Hepatocyte (in vitro differentiated cells): ENCODE data around the gene ZIC5. TPM values are rescaled to one million over a fixed set of nuclear protein-coding genes. Genes with fewer than 3 reads are reported as not detected.

Experiments
- DNase-seq: peaks from one replicate; pipeline ENCODE4 v3.0.0-alpha.2; 2016; ENCODE audit warnings: low spot score
- H2AFZ ChIP-seq: fragments of 200-600 bp; sonication (generic); 2 replicates; pipeline ENCODE4 v1.6.0; 2016; ENCODE audit warnings: antibody characterized with exemption, mild to moderate bottlenecking
- H3K27ac ChIP-seq: fragments of 200-600 bp; sonication (generic); 2 replicates; pipeline ENCODE4 v1.5.1; 2016; ENCODE audit warnings: mild to moderate bottlenecking
- H3K27me3 ChIP-seq: fragments of 200-600 bp; sonication (generic); 2 replicates; pipeline ENCODE4 v1.6.1; 2016
- H3K36me3 ChIP-seq: fragments of 200-600 bp; sonication (generic); replicated peaks from 2 replicates; pipeline ENCODE4 v1.5.1; 2016; ENCODE audit warnings: low read depth; ENCODE audit not compliant: insufficient read depth
- H3K4me1 ChIP-seq: fragments of 200-600 bp; sonication (generic); 2 replicates; pipeline ENCODE4 v1.5.1; 2016; ENCODE audit warnings: mild to moderate bottlenecking, moderate library complexity; ENCODE audit not compliant: insufficient read depth
- H3K4me2 ChIP-seq: fragments of 200-600 bp; sonication (generic); 2 replicates; pipeline ENCODE4 v1.6.0; 2016
- H3K4me3 ChIP-seq: fragments of 200-600 bp; sonication (generic); 2 replicates; pipeline ENCODE4 v1.5.1; 2016; ENCODE audit warnings: mild to moderate bottlenecking
- H3K79me2 ChIP-seq: fragments of 200-600 bp; sonication (generic); 2 replicates; pipeline ENCODE4 v1.6.0; 2017; ENCODE audit warnings: mild to moderate bottlenecking
- H3K9me2 ChIP-seq: fragments of 200-600 bp; sonication (generic); replicated peaks from 2 replicates; pipeline ENCODE4 v1.6.0; 2017; ENCODE audit warnings: mild to moderate bottlenecking; ENCODE audit not compliant: insufficient read depth
- H3K9me3 ChIP-seq: fragments of 200-600 bp; sonication (generic); 2 replicates; pipeline ENCODE4 v1.5.1; 2016; ENCODE audit warnings: low read depth, mild to moderate bottlenecking
- H4K20me1 ChIP-seq: fragments of 200-600 bp; sonication (generic); 2 replicates; pipeline ENCODE4 v1.6.0; 2016; ENCODE audit warnings: mild to moderate bottlenecking; ENCODE audit not compliant: insufficient read depth, poor library complexity, severe bottlenecking
- EZH2 ChIP-seq: fragments of 200-600 bp; sonication (generic); IDR thresholded peaks from 2 replicates; pipeline ENCODE4 v1.6.1; 2016; ENCODE audit warnings: antibody characterized with exemption, mild to moderate bottlenecking, borderline replicate concordance
- EZH2phosphoT487 ChIP-seq: fragments of 200-600 bp; sonication (generic); IDR thresholded peaks from one replicate; pipeline ENCODE4 v1.6.1; 2018; ENCODE audit warnings: antibody characterized with exemption, mild to moderate bottlenecking, low read depth, moderate library complexity; ENCODE audit not compliant: unreplicated experiment, severe bottlenecking
- WGBS: methylation state at CpG from one replicate; pipeline ENCODE4 v1.1.6; 2016; ENCODE audit warnings: low lambda C conversion rate; ENCODE audit errors: missing lambda C conversion rate; 5-methylcytosine and 5-hydroxymethylcytosine counted together
- polyA plus RNA-seq: library from polyadenylated mRNA; unstranded; fragments of >200 nt; fragmentation: Nextera tagmentation; extraction: Ambion mirVana; gene quantifications from 2 replicates; pipeline ENCODE4 v1.2.1, GENCODE V29; 2016
- total RNA-seq: library from RNA; depleted of rRNA; stranded (reverse); fragments of >200 nt; gene quantifications from 2 replicates; pipeline ENCODE4 v1.2.3, GENCODE V29; 2014
- TF ChIP-seq, protein P1 (sequence below): fragments of 200-600 bp; sonication (generic); IDR thresholded peaks from 2 replicates; pipeline ENCODE4 v1.5.1; 2016; ENCODE audit warnings: antibody characterized with exemption, mild to moderate bottlenecking; ENCODE audit not compliant: poor library complexity

The ZIC5 gene
- total and polyA plus RNA-seq, 2 experiments from 2014 or later = 0.13 TPM; not detected in 1

DNA sequence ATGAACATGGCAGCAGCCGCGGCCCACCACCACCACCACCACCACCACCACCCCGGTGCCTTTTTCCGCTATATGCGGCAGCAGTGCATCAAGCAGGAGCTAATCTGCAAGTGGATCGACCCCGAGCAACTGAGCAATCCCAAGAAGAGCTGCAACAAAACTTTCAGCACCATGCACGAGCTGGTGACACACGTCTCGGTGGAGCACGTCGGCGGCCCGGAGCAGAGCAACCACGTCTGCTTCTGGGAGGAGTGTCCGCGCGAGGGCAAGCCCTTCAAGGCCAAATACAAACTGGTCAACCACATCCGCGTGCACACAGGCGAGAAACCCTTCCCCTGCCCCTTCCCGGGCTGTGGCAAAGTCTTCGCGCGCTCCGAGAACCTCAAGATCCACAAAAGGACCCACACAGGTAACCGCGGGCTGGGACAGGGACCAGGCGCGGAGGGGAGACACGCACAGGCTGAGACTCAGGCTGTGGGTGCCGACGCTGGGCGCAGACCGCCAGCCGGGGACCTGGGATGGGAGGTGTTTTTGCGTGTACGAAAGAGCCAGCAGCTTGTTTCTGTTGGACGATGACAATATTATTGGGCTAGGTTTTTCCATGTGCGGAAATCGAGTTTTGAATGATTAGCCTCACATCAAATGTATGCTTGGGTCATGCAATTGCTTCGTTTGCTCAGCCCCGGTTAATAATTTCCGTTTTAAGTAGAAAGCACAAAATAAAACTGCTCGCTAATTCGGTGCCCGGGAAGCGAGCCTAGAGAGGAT is 11.3 kb upstream of the ZIC5 start:
- DNase-seq = no peak
- Histone ChIP-seq H3K79me2 (no peaks in the 10 kb centered on the region), H3K27me3 (peaks cover 88% of the 10 kb centered on the region), H3K9me3 (no peaks in the 10 kb centered on the region), H3K9me2 (no peaks in the 10 kb centered on the region), H3K4me3 (no peak overlapping the region), H3K4me2 (peak overlapping the region; percentile 96), H4K20me1 (no peaks in the 10 kb centered on the region), H3K36me3 (no peaks in the 10 kb centered on the region), H3K27ac (no peak overlapping the region), H2AFZ (peak overlapping the region; percentile 35), H3K4me1 (peaks cover 15% of the 10 kb centered on the region)
- WGBS = 3% methylated on average over 48 of the region's 48 CpGs
- TF ChIP-seq EZH2phosphoT487 (peak; percentile 32), EZH2 (no peak)

DNA sequence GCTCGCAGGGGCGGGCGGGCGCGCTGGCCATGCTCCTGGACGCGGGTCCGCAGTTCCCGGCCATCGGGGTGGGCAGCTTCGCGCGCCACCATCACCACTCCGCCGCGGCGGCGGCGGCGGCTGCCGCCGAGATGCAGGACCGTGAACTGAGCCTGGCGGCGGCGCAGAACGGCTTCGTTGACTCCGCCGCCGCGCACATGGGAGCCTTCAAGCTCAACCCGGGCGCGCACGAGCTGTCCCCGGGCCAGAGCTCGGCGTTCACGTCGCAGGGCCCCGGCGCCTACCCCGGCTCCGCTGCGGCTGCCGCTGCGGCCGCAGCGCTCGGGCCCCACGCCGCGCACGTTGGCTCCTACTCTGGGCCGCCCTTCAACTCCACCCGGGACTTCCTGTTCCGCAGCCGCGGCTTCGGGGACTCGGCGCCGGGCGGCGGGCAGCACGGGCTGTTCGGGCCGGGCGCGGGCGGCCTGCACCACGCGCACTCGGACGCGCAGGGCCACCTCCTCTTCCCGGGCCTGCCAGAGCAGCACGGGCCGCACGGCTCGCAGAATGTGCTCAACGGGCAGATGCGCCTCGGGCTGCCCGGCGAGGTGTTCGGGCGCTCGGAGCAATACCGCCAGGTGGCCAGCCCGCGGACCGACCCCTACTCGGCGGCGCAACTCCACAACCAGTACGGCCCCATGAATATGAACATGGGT is 10.6 kb upstream of the ZIC5 start:
- under 1% methylated on average over 67 of the region's 98 CpGs for WGBS
- no peaks in the 10 kb centered on the region for H3K79me2 ChIP-seq
- peaks cover 88% of the 10 kb centered on the region for H3K27me3 ChIP-seq
- no peak overlapping the region for H3K27ac ChIP-seq
- peak; percentile 44 for DNase-seq
- no peaks in the 10 kb centered on the region for H3K9me2 ChIP-seq
- peaks cover 15% of the 10 kb centered on the region for H3K4me1 ChIP-seq
- H4K20me1 ChIP-seq = no peaks in the 10 kb centered on the region
- H3K4me3 ChIP-seq = no peak overlapping the region
- peak overlapping the region; percentile 35 for H2AFZ ChIP-seq
- H3K4me2 ChIP-seq = peak overlapping the region; percentile 96
- H3K9me3 ChIP-seq = no peaks in the 10 kb centered on the region
- H3K36me3 ChIP-seq = no peaks in the 10 kb centered on the region
- peak; percentile 82 for TF ChIP-seq EZH2
- TF ChIP-seq, protein P1, sequence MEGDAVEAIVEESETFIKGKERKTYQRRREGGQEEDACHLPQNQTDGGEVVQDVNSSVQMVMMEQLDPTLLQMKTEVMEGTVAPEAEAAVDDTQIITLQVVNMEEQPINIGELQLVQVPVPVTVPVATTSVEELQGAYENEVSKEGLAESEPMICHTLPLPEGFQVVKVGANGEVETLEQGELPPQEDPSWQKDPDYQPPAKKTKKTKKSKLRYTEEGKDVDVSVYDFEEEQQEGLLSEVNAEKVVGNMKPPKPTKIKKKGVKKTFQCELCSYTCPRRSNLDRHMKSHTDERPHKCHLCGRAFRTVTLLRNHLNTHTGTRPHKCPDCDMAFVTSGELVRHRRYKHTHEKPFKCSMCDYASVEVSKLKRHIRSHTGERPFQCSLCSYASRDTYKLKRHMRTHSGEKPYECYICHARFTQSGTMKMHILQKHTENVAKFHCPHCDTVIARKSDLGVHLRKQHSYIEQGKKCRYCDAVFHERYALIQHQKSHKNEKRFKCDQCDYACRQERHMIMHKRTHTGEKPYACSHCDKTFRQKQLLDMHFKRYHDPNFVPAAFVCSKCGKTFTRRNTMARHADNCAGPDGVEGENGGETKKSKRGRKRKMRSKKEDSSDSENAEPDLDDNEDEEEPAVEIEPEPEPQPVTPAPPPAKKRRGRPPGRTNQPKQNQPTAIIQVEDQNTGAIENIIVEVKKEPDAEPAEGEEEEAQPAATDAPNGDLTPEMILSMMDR = no peak

DNA sequence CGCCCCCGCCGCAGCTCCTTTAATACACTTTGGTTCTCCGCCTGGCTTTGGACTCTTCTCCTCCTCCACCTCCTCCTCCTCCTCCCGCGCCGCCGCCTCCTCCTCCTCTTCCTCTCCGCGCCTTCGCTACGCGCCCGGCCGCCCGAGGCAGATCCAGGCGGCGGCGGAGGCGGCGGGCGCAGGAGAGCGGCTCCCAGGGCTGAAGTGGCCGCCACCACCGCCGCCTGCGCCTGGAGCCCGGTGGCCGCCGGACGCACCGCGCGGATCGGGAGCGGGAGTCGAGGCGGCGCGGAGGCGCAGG is 10.1 kb upstream of the ZIC5 start, which contains the start of gene ZIC2:
TSS of gene ZIC2 (plus strand) at position 50 of the 301 bp plus-strand sequence. CDS start 281 bp downstream, outside the sequence.
- Histone ChIP-seq H3K9me2 (no peaks in the 10 kb centered on the region), H3K79me2 (no peaks in the 10 kb centered on the region), H3K9me3 (no peaks in the 10 kb centered on the region), H3K27me3 (peaks cover 88% of the 10 kb centered on the region), H3K4me1 (peaks cover 15% of the 10 kb centered on the region), H4K20me1 (no peaks in the 10 kb centered on the region), H3K36me3 (no peaks in the 10 kb centered on the region), H3K4me3 (peak within 1 kb of the TSS; percentile 36), H3K4me2 (peak within 1 kb of the TSS; percentile 96), H2AFZ (peak within 1 kb of the TSS; percentile 60), H3K27ac (no peak within 1 kb of the TSS)
- WGBS = 0% methylated on average over 23 of the region's 41 CpGs
- TF ChIP-seq EZH2 (no peak), EZH2phosphoT487 (peak; percentile 60)
- peak; percentile 21 for DNase-seq

DNA sequence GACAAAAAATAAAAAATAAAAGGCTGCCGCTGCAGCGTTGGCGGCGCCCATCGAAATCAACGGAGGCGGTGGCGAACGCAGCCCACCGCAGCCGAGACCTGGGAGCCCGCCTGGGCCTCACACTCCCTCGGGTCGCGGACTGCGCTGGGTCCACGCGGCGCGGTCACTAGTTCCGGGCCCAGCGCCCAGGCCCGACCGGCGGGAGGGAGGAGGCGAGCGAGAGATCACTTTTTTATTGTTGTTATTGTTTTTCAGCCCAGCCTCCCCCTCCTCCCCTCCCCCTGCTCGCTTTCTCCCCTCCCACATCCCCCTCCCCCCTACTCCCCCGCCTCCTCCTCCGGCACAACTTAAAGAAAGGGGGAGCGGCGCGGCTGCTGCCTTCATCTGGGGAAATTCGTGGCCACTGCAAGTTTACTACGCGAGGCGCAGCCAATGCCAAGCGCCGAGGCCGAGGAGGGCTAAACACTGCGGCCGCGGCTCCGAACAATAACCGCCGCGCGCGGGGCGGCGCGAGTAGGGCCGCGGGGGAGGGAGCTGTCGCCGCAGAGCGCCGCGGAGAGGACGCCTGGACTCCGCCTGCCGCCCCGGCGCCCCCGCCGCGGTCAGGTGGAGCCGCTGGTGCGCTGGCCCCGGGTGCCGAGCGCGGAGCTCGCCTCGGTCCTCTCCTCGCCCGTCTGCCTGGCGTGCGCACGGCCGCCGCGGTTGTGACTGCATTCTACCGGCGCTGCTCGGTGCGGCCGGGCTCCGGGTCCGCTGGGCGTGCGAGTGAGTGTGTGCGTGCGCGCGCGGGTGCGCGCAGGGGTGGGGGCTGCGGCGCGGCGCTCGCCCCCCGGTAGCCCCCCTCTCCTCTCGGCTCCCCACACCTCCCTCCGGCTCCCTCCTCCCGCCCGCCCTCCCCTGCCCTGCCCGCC is 9.5 kb upstream of the ZIC5 start:
- under 1% methylated on average over 67 of the region's 110 CpGs for WGBS
- no peaks in the 10 kb centered on the region for H4K20me1 ChIP-seq
- TF ChIP-seq, protein P1 = no peak
- TF ChIP-seq EZH2phosphoT487 = peak; percentile 82

More for the DNA sequence above, 9.5 kb upstream of the ZIC5 start:
- Histone ChIP-seq H3K27ac (no peak overlapping the region), H3K9me2 (no peaks in the 10 kb centered on the region), H3K4me1 (peaks cover 15% of the 10 kb centered on the region), H3K9me3 (no peaks in the 10 kb centered on the region), H3K4me3 (peak overlapping the region; percentile 36), H3K79me2 (no peaks in the 10 kb centered on the region), H3K36me3 (no peaks in the 10 kb centered on the region), H3K27me3 (peaks cover 88% of the 10 kb centered on the region), H2AFZ (peak overlapping the region; percentile 60), H3K4me2 (peak overlapping the region; percentile 96)
- DNase-seq = peak; percentile 51
